Naive thymus-derived CD8-positive, alpha-beta T cell (primary cell): ENCODE data around the gene C17orf58. TPM values are rescaled to one million over a fixed set of nuclear protein-coding genes. Genes with fewer than 3 reads are reported as not detected.
"Not testable (repeated sequence)": the region's sequence is repeated elsewhere in the genome, so short reads cannot be mapped to it uniquely, and the experiment has no call there.

ENCODE experiments used
- ATAC-seq, 2 donors: fragments of 150-1000 bp; cut with Tn5 transposase in 1 of 2; sonication (Bioruptor Pico), chemical (Tn5 transposase) in 1 of 2; 1 replicate in 1 of 2; 2 replicates in 1 of 2; pipeline ENCODE4 v1.10.0; 2021; ENCODE audit warnings: mild to moderate bottlenecking in 2 of 2, moderate library complexity in 2 of 2
- POLR2A ChIA-PET: fragments of 350-600 bp; sonication (Branson Sonifier 250); formaldehyde crosslinking; loops from one replicate; lab custom pipeline; 2021; ENCODE audit warnings: antibody characterized with exemption; lab: Charles Lee
- DNase-seq, 10 donors: peaks; one replicate each; pipeline versions ENCODE4 v3.0.0 to v3.0.0-alpha.2; 2020 to 2022
- H3K27ac Mint-ChIP-seq, 10 donors: one replicate each; pipeline ENCODE4 v1.8.0; 2020 to 2022; ENCODE audit warnings: mild to moderate bottlenecking in 10 of 10, mixed read lengths in 10 of 10, moderate library complexity in 4 of 10, inconsistent platforms in 1 of 10
- H3K27me3 Mint-ChIP-seq, 5 donors: one replicate each; pipeline ENCODE4 v1.8.0; 2021 to 2022; ENCODE audit warnings: mixed read lengths in 5 of 5
- H3K36me3 Mint-ChIP-seq, 3 donors: one replicate each; pipeline ENCODE4 v1.8.0; 2020 to 2022; ENCODE audit warnings: mixed read lengths in 3 of 3, mild to moderate bottlenecking in 2 of 3, inconsistent platforms in 1 of 3
- H3K4me1 Mint-ChIP-seq, 4 donors: one replicate each; pipeline ENCODE4 v1.8.0; 2021 to 2022; ENCODE audit warnings: mixed read lengths in 4 of 4
- H3K4me3 Mint-ChIP-seq, 10 donors: one replicate each; pipeline ENCODE4 v1.8.0; 2020 to 2022; ENCODE audit warnings: mild to moderate bottlenecking in 10 of 10, mixed read lengths in 10 of 10, moderate library complexity in 6 of 10, inconsistent platforms in 1 of 10
- H3K9me3 Mint-ChIP-seq, 9 donors: one replicate each; pipeline ENCODE4 v1.8.0; 2020 to 2022; ENCODE audit warnings: mixed read lengths in 9 of 9, mild to moderate bottlenecking in 3 of 9, inconsistent platforms in 1 of 9, moderate library complexity in 1 of 9
- polyA plus RNA-seq, 3 donors: library from polyadenylated mRNA; unstranded; fragments of 300-500 nt; fragmentation: Illumina TruSeq; gene quantifications; one replicate each; pipeline ENCODE4 v1.2.3, GENCODE V29; 2021
- total RNA-seq, 8 experiments: library from RNA in 2 of 8; stranded (reverse) in 2 of 8; gene quantifications; one replicate each; pipeline ENCODE4 v1.2.3 and lab custom pipeline; 2021 to 2026

Gene C17orf58
- total RNA-seq (under 1 TPM; 0.29 to 0.30 TPM), polyA plus RNA-seq (1 to 10 TPM in 1 of 3 donors, under 1 TPM in 1, not detected in 1; 0.61 to 1.0 TPM), total RNA-seq (lab: John Stamatoyannopoulos, UW) (0 to 3.2 (median 0.55) reads per million in 6 experiments)

GRCh38 chr17:67996301-67997171 lies at the start of gene C17orf58:
Gene C17orf58 (minus strand): TSS chr17:67996469. CDS start chr17:67996198, 271 bp downstream.
- not testable (repeated sequence) for DNase-seq, ATAC-seq, H3K9me3 Mint-ChIP-seq, H3K36me3 Mint-ChIP-seq
- Mint-ChIP-seq H3K4me3 (peak within 1 kb of the TSS; percentile 83 to 97 (median 89)), H3K27ac (peak within 1 kb of the TSS in 6 of 10 donors; percentile 21 to 80 (median 46)), H3K27me3 (peaks cover 9 to 21% (median 14%) of the 10 kb centered on the region in 5 donors), H3K4me1 (peaks cover 15 to 35% (median 30%) of the 10 kb centered on the region in 4 donors)
- POLR2A ChIA-PET: interaction anchor here (0.6 to 3.5 kb wide), 2 partner anchors 11 to 23 kb away, joined by 4 to 13 read pairs; no protein-coding TSS in a partner anchor

- Mint-ChIP-seq H3K9me3 (no peaks in the 10 kb centered on the region), H3K4me3 (peak overlapping the region; percentile 86 to 95 (median 92)), H3K27ac (peak overlapping the region; percentile 66 to 98 (median 93)), H3K27me3 (peaks cover 0 to 2% (median 0%) of the 10 kb centered on the region in 5 donors), H3K4me1 (peaks cover 2 to 17% (median 11%) of the 10 kb centered on the region in 4 donors), H3K36me3 (peaks cover 0 to 31% (median 8%) of the 10 kb centered on the region in 3 donors)
- ATAC-seq (no peak), DNase-seq (no peak)
- POLR2A ChIA-PET: interaction anchor here (2.6 kb wide), 1 partner anchor 17 kb away, joined by 9 read pairs; no protein-coding TSS in a partner anchor
Observed at GRCh38 chr17:68036304-68037147, 40.3 kb upstream of the C17orf58 start.

GRCh38 chr17:68035523-68036303 lies 39.4 kb upstream of the C17orf58 start, which contains the start of gene KPNA2:
Gene KPNA2 (plus strand): TSS chr17:68035735. CDS start chr17:68037133, 1,398 bp downstream.
- H3K9me3 Mint-ChIP-seq: no peaks in the 10 kb centered on the region
- peaks cover 2 to 17% (median 11%) of the 10 kb centered on the region in 4 donors for H3K4me1 Mint-ChIP-seq
- peak within 1 kb of the TSS; percentile 86 to 95 (median 92) for H3K4me3 Mint-ChIP-seq
- peaks cover 0 to 2% (median 0%) of the 10 kb centered on the region in 5 donors for H3K27me3 Mint-ChIP-seq
- DNase-seq (peak; percentile 78 to 97 (median 91)), ATAC-seq (peak; percentile 86 to 92)
- POLR2A ChIA-PET: interaction anchor here (0.6 to 2.6 kb wide), 7 partner anchors 16 to 763 kb away, joined by 3 to 9 read pairs (median 3); partner anchors contain the start of genes ARSG and BPTF
- H3K36me3 Mint-ChIP-seq: peaks cover 0 to 25% (median 8%) of the 10 kb centered on the region in 3 donors
- peak within 1 kb of the TSS; percentile 66 to 98 (median 93) for H3K27ac Mint-ChIP-seq

- Mint-ChIP-seq H3K4me1 (peaks cover 2 to 17% (median 11%) of the 10 kb centered on the region in 4 donors), H3K4me3 (peak overlapping the region; percentile 86 to 95 (median 92)), H3K27ac (peak overlapping the region in 9 of 10 donors; percentile 89 to 98 (median 94)), H3K27me3 (peaks cover 0 to 2% (median 0%) of the 10 kb centered on the region in 5 donors), H3K9me3 (no peaks in the 10 kb centered on the region), H3K36me3 (peaks cover 0 to 20% (median 4%) of the 10 kb centered on the region in 3 donors)
- DNase-seq (peak in 3 of 10 donors; percentile 83 to 87 (median 83)), ATAC-seq (peak; percentile 81 to 82)
- POLR2A ChIA-PET: interaction anchor here (0.6 to 2.6 kb wide), 4 partner anchors 16 to 762 kb away, joined by 3 to 9 read pairs (median 4); partner anchors contain the start of gene ARSG
Observed at GRCh38 chr17:68035131-68035522, 38.9 kb upstream of the C17orf58 start.

GRCh38 chr17:68034452-68034776 lies 38.1 kb upstream of the C17orf58 start:
- Mint-ChIP-seq H3K27ac (no peak overlapping the region), H3K9me3 (no peaks in the 10 kb centered on the region), H3K27me3 (peaks cover 0 to 2% (median 0%) of the 10 kb centered on the region in 5 donors), H3K36me3 (peaks cover 0 to 16% (median 2%) of the 10 kb centered on the region in 3 donors), H3K4me3 (peak overlapping the region in 1 of 10 donors; percentile 14), H3K4me1 (peaks cover 2 to 17% (median 11%) of the 10 kb centered on the region in 4 donors)
- POLR2A ChIA-PET: no interaction called here
- DNase-seq (no peak), ATAC-seq (no peak)

GRCh38 chr17:68033636-68034451 lies 37.6 kb upstream of the C17orf58 start:
- no peak for DNase-seq
- Mint-ChIP-seq H3K27me3 (peaks cover 0 to 2% (median 0%) of the 10 kb centered on the region in 5 donors), H3K9me3 (no peaks in the 10 kb centered on the region), H3K27ac (no peak overlapping the region), H3K4me1 (peaks cover 2 to 17% (median 11%) of the 10 kb centered on the region in 4 donors), H3K4me3 (peak overlapping the region in 1 of 10 donors; percentile 54), H3K36me3 (peaks cover 0 to 13% (median 2%) of the 10 kb centered on the region in 3 donors)
- ATAC-seq: no peak
- POLR2A ChIA-PET: no interaction called here

GRCh38 chr17:68029512-68030215 lies 33.4 kb upstream of the C17orf58 start:
- H3K36me3 Mint-ChIP-seq: no peaks in the 10 kb centered on the region
- no peak overlapping the region for H3K4me3 Mint-ChIP-seq
- H3K27me3 Mint-ChIP-seq: no peaks in the 10 kb centered on the region
- POLR2A ChIA-PET: interaction anchor here (0.7 kb wide), 1 partner anchor 9 kb away, joined by 3 read pairs; no protein-coding TSS in a partner anchor
- H3K4me1 Mint-ChIP-seq: no peaks in the 10 kb centered on the region
- no peak overlapping the region for H3K27ac Mint-ChIP-seq
- ATAC-seq (no peak), DNase-seq (no peak)
- no peaks in the 10 kb centered on the region for H3K9me3 Mint-ChIP-seq

- H3K4me3 Mint-ChIP-seq, H3K9me3 Mint-ChIP-seq, H3K27me3 Mint-ChIP-seq, H3K36me3 Mint-ChIP-seq, DNase-seq, ATAC-seq, H3K27ac Mint-ChIP-seq: not testable (repeated sequence)
- peaks cover 13 to 20% (median 15%) of the 10 kb centered on the region in 4 donors for H3K4me1 Mint-ChIP-seq
- POLR2A ChIA-PET: interaction anchor here (0.6 kb wide), 1 partner anchor 1733 kb away, joined by 6 read pairs; no protein-coding TSS in a partner anchor
Observed at GRCh38 chr17:68022547-68022946, 26.3 kb upstream of the C17orf58 start.

- ATAC-seq: no peak
- Mint-ChIP-seq H3K4me1 (peaks cover 14 to 21% (median 16%) of the 10 kb centered on the region in 4 donors), H3K9me3 (peaks cover 0 to 5% (median 0%) of the 10 kb centered on the region in 9 donors), H3K36me3 (peaks cover 0 to 3% (median 2%) of the 10 kb centered on the region in 3 donors), H3K27me3 (peaks cover 0 to 3% (median 0%) of the 10 kb centered on the region in 5 donors), H3K4me3 (peak overlapping the region in 5 of 10 donors; percentile 1 to 62 (median 52)), H3K27ac (peak overlapping the region in 2 of 10 donors; percentile 6 to 59)
- no peak for DNase-seq
- POLR2A ChIA-PET: interaction anchor here (0.5 kb wide), 1 partner anchor 15 kb away, joined by 3 read pairs; no protein-coding TSS in a partner anchor
Observed at GRCh38 chr17:68021963-68022362, 25.7 kb upstream of the C17orf58 start.

- Mint-ChIP-seq H3K4me3 (peak overlapping the region; percentile 77 to 95 (median 87)), H3K27ac (peak overlapping the region; percentile 85 to 100 (median 89)), H3K4me1 (peaks cover 14 to 24% (median 16%) of the 10 kb centered on the region in 4 donors)
- ATAC-seq, H3K9me3 Mint-ChIP-seq, H3K36me3 Mint-ChIP-seq, H3K27me3 Mint-ChIP-seq: not testable (repeated sequence)
- POLR2A ChIA-PET: interaction anchor here (0.5 to 2.7 kb wide), 6 partner anchors 9 to 272 kb away, joined by 3 to 13 read pairs (median 4); partner anchors contain the start of gene C17orf58
- DNase-seq: peak in 1 of 10 donors; percentile 19
Observed at GRCh38 chr17:68020791-68021190, 24.5 kb upstream of the C17orf58 start.
